ENCODE results near the gene MYO9A.

MYO9A gene, protein sequence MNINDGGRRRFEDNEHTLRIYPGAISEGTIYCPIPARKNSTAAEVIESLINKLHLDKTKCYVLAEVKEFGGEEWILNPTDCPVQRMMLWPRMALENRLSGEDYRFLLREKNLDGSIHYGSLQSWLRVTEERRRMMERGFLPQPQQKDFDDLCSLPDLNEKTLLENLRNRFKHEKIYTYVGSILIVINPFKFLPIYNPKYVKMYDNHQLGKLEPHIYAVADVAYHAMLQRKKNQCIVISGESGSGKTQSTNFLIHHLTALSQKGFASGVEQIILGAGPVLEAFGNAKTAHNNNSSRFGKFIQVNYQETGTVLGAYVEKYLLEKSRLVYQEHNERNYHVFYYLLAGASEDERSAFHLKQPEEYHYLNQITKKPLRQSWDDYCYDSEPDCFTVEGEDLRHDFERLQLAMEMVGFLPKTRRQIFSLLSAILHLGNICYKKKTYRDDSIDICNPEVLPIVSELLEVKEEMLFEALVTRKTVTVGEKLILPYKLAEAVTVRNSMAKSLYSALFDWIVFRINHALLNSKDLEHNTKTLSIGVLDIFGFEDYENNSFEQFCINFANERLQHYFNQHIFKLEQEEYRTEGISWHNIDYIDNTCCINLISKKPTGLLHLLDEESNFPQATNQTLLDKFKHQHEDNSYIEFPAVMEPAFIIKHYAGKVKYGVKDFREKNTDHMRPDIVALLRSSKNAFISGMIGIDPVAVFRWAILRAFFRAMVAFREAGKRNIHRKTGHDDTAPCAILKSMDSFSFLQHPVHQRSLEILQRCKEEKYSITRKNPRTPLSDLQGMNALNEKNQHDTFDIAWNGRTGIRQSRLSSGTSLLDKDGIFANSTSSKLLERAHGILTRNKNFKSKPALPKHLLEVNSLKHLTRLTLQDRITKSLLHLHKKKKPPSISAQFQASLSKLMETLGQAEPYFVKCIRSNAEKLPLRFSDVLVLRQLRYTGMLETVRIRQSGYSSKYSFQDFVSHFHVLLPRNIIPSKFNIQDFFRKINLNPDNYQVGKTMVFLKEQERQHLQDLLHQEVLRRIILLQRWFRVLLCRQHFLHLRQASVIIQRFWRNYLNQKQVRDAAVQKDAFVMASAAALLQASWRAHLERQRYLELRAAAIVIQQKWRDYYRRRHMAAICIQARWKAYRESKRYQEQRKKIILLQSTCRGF (N-terminal part only)

DNA sequence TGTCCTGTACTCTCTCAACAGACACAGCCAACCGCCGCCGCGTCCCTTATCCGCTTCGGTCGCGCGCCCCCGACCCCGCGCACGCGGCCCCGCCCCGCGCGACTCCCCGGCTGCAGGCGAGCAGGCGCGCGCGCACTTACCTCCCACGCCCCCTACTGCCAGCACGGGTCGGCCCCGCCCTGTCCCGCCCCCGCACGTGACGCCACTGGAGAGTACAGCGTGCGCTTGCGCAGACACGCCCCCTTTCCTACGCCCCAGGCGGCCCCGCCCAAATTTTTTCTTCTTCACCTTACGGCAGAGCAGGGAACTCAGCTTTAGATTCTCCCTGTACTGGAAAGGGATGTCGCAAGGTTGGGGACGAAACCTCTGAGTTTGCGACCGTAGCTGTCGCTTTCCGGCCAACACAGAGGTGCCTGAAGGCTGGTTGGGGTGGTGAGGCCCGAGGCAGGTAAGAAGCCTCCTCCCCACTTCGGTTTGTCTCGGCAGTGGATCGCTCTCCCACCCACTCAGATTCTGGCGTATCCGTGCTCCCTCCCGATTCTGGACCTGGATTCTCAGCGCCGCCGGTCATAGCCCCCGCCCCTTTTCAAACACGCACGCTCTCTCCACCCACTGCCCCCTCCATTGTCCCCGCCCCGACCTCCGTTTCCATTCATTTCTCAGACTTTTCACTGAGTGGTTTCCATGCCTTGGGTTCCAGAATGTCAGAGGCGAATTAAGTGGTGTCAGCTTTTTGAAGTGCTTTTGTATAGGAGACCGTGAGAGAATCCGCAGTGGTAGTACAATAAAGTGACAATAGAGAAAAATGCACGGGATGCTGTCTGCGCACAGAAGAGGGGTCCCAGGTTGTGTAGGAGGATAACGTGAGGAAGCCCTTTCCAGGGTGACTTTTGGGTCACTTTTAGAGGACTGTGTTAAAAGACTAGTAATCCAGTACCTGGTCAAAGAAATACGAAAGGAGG lies at the start of gene MYO9A, which contains the start of gene SENP8:
TSS of gene MYO9A (minus strand) at position 134 of the 962 bp plus-strand sequence. CDS start 71,587 bp downstream, outside the sequence.
TSS of gene SENP8 (plus strand) at position 387 of the 962 bp plus-strand sequence. CDS start 21,221 bp downstream, outside the sequence.
- peak; percentile 97 to 99 for DNase-seq

DNA sequence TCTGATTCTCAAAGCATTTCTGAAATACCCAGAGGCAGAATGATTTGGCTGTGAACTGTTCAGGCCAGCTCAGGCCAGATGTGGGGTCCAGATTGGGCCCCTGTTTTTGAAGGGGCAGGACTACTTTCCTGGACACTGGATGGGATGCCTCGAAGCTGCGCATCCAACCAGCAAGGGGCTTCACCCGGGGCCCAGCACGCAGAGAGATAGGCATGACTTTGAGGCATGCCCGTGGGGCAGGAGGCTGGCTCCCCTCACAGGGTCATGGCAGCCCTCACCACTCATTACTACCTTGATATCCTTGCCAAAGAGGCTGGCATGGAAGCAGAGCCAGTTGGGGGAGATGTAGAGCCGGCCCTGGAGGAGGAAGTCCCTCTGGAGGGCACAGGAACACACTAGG lies 49.5 kb upstream of the MYO9A start:
- no peak for DNase-seq

DNA sequence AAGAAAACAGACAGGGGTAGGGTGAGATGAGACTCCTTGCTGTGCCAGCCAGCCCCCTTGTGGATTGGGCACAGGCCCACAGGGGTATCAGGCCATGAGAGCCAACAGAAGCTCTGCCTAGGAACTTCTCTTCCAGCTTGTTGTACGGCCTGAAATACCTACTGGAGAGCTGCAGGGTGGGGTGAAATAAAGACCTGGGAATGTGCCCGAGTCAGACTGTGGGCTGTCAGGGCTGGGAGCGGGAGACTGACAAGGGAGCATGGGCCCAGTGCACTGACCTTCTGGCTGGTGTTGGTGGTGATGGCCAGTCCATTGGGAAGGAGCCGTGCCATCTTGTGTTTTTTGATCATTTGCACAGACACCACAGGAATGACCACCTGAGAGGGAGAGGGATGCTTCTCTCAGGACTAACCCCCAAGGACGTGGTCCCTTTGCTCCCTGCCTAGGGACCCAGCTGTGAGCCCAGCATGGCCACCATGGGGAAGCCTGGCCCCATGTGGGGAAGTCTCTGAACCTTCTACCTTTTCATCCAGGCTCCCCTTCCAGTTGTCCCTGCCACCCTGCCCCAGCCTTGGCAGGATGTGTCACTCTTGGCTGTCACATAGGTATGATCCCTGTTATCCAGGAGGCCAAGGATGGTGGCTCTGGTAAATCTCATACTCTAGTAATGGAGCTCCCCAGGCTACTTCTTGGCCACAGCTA lies 48.9 kb upstream of the MYO9A start:
- no peak for DNase-seq

DNA sequence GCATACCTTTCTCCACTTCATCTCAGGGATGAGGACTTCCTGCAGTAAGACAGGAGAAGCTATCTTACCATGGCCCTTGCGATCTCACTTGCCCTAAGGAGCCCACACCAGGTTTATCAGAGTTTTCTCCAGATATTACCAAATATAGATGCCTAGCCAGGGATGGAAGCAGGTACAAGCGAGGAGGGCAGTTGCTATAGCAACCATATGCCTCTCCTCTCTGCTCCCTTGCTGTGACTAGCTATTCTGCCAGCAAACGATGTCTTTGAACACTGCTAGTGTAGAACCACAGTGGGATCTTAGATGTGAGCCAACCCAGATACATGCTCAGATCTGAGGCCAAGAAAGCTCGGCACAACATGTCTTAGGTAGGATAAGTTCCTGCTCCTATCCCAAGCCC lies 45.8 kb upstream of the MYO9A start:
- no peak for DNase-seq

DNA sequence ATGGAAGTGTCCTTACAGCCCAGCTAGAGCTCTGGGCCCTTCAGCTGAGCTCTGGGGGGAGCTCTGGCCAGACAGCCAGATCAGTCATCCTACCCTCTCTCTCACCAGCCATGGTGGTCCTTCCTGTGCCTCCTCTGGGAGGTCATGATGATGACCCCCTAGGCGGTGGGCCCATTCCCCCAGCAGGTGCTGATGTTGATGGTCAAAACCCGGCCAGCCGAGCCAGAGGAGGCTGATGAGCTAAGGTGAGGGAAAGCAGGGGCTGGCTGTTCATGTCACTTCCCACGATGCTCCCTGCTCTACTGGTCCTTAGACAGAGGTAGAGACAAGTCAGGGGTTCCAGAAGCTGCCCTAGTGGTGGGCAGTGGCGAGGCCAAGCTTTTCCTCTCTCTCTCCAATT lies 44.6 kb upstream of the MYO9A start:
- DNase-seq = no peak

DNA sequence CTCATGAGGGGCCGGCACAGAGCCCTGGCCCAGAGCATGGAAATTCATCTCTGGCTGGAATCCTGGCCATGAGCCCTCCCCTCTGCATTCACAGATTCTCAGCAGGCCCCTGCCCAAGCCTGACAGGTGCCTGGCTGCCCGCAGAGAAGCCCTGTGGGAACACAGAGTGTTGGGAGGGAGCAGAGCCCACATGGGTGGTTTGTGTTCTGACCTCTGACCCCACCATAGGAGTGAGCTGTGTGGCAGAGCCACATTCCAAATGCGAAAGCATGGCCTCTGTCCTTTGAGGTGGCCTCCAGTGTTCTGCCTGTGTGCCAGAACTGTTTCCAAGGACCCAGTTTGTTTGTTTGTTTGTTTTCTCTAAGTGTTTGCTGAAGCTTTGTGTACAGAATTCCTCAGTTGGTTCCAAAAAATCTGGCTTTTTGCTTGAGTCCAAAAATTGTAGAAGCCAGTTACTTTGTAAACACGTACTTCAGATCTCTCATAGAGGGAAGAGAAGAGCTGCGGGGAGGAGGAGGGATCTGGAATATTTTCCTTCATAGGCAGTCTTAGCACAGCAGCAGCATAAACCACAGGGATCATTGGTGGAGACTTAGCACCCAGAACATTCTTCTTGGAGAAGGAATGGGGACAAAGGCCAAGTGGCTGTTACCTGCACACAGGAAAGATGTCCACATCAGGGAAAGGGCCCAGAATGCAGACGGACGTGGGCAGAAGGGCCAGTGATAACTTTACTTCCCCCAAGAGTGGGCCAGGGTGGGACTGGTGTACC lies 43.6 kb upstream of the MYO9A start:
- no peak for DNase-seq

DNA sequence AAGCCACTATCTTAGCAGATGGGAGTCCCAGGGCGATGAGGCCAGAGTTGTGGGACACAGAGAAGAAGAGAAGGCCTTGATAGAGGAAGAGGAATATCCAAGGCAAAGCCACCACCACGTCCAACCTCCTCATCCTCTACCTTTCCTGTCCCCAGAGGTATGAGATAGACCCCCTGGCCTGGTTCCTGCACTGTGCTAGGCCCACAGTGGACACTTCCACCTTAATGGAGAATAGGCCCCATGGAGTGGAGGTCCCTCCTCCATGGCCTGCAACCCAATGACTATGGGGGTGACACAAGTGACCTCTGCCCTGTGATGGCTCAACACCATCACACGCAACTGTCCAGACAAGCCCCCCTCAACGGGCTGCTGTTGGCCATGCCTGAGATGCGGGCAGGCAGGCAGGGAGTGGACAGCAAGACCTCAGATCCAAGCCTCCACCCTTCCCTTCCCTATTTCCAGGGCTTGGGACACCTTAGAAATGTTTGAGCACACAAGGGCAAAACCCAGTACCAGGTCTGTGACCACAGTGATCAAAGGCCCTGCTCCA lies 42.8 kb upstream of the MYO9A start:
- no peak for DNase-seq

DNA sequence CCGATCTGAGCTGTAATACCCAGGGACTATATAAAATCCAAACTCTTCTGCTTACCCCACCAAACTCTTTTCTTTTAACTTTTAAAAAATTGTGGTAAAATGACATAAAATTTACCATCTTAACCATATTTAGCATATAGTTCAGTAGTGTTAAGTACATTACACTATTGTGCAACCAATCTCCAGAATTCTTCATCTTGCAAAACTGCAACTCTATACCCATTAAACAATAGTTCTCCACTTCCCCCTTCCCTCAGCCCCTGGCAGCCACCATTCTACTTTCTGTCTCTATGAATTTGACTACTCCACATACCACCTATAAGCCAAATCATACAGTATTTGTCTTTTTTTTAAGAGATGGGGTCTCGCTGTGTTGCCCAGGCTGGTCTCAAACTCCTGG lies 39.0 kb upstream of the MYO9A start:
- DNase-seq = no peak

DNA sequence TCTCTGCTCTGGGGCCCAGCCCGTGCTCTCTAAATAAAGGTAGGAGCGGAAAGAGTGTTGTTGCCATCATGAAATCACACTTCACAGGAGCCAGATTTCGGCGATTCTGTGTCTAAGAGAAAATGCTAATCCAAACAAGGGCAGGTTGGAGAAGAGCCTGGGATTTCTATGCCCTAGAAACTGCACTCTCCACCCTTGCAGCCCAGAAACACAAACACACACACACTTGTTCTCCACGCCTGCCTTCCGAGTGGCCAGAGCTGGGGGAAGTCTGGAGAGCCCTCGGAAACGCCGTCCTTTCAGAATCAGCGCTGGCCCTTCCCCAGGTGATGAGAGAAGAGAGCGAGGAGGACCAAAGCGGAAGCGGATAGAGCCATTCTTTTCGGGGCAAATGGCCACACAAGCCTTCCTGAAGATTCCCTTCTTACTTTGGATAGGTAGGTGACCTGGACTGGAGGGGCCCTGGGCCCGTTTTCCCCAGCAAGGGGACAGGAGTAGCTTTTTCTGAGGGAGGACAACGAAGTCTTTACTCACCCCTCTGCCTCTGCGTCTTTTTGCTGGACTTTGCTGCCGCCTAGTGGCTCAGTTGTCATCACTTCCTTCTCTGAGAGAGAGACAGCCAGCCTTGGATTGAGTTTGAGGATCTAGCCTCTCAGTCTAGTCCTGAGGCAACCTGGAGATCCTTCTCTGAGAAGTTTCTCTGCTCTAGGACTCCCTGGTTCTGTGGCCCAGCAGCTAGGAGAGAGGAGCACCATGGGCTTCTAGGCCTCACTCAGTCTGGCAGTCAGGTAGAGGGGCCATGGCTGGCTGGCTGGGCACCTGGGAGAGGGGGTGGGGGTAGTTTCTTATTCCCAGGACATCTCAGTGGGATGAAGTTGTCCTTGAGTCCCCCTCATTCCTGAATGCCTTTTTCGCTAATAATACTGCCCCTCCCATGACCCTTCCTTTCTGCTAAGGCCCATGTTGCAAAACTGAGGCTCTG lies 38.0 kb upstream of the MYO9A start:
- DNase-seq = peak; percentile 74 to 91

DNA sequence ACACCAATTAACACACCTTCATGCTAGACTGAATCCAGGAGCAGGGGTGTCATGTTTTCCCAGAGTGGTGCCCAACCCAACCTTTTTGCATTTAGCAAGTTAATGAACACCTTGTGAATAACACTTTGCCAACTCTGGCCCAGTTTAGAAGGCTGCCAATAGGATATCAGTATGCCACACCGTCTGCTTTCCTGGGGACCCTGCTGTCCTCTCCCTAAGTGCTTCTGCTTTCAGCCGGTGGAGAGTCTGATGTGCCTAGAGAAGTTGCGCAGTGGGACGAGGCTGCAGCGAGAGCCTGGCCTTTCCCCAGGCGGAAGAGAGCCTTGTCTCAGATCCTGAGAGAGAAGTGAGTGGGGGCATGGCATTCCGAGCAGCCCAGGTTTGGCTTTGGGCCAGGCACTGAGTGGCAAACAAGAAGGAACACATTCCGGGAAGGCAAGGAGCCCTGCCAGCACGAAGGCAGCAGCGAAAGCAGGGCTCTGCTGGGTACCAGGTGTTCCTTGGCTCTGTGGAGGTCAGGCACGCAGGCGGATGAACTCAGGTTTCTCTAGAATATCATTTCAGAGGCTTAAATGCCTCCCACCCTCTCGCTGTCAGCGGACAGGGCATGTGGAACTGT lies 37.2 kb upstream of the MYO9A start:
- DNase-seq = peak; percentile 2 to 68

DNA sequence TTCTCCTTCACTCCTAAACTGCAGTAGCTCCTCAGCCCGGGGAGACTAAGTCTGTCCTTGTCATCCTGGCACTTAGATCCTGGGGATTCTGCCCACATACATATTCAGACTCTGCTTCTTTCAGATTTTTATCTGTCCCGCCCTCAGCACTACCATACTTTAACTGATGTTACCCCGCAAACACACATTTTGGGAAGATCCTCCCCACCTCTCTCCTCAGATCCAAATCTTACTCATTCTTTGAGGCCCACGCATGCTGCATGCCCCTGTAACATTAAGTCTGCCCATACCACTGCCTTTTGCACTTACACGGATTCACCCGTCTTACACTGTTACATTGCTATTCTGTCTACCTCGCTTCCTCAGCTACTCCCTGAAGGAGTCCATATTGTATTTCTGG lies 36.4 kb upstream of the MYO9A start:
- no peak for DNase-seq

DNA sequence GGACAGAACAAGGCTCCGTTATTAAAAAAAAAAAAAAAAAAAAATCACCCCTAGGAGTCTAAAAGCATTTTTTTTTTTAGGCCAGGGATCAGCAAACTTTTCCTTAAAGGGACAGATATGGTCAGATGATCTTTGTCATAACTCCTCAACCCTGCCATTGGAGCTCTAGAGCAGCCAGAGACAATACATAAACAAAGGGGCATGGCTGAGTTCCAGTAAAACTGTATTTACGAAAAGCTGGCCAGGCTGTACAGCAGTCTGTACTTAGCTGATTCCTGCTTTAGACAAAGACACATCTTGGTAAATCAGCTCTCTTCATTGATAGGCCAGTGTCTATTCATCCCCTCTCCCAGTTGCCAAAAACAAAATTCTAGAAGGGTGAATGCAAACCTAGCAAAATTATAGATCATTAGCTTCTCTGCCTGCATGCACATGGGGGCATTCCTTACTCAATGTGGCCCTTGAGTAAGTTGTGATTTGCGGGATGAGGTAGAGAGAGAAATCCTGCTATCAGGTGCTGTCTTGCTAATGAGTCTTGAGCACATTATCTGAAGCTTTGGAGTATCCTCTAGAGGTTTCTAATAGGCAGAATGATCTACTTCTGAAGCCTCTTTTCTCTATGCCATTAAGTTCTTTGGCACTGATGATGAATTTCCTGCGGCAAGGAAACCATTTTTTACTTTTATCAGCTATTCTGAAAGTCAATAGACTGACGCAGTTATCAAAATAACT lies 35.5 kb upstream of the MYO9A start:
- no peak for DNase-seq

DNA sequence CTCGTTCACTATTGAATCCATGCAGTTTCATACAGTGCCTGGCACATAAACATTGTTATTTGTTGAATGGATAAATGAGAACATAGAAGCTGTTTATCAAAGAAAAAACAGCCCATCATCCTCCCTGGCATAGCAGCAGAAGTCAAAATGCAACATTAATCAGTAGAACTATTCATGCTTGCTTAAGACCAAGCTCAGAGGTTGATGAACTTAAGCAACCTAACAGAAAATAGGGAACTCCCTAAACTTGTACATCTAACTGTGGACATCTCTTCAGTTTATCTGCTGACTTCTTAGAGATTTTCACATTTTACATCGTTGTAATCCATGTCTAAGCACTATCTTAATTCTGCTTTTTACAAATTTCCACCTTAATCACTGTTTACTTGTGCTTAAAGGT lies 29.5 kb upstream of the MYO9A start:
- DNase-seq = no peak

DNA sequence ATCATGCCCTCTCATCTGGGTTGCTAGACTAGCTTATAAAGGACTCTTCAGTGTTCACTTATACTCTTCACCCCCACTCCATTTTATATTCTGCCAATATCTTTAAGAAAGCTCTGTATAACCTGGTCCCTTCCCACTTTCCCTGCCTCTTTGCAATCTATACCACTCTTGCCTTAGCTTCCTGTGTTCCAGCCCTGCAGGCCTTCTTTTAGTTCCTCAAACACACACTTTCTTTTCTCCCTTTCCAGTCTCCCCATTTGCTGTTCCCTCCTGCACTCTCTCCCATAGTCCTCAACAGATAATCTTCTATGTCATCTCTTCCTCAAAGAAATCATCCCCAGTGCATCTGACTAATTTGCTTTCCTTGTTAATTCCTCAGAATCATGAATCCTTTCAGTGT lies 29.0 kb upstream of the MYO9A start:
- no peak for DNase-seq

DNA sequence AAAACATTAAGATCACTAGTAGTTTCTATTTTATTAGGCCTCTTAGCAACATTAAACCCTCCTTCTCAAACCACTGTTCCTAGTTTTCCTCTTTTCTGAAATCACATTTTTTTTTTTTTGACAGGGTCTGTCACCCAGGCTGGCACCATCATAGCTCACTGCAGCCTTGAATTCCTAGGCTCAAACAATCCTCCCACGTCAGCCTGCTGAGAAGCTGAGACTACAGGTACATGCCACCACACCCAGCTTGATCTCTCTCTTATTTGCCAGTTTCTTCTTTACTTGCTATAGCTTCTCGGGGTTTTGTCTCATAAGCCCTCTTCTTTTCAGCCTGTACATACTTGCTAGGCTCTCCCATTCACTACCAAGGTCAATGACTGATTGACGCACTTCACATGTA lies 28.3 kb upstream of the MYO9A start:
- no peak for DNase-seq

DNA sequence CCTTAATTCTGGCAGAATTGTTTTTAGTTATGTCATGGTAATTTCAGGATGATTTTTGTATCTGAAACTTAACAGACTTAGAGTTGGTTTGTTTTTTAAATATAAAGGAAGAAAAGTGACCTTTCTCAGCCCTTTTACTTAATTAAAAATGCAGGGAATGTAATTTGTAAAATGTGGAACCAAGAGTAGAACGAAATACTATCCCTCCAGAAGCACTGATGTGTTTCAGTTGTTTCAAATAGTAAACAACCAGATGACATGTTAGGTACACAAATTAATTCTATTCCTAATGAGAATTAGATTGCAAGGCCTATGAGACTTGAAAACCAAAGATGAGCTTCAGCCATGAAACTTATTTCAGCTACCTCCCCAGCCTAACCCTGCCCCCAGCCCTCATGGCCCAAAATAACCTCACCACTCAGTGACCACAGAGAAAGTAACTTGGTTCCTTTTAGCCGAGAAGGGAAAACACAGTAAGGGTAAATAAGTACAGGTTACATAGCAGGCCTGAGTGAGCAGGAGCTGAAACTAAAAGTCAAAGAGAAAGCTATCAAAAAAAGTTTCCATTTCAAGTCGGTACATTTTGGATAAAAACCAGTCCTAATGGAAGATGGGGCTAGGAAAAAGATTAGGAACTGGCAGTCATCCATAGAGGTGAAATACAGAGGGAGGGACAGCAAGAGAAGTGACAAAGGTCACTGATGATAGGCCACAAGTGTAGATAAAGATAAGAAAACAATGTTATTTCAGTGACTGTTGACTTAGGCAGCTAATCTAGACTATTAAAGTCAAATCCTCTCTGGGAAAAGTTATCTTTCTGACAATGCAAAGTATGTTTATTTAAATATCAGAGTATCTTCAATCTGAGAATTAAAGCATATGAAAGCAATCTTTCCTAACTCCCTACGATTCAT lies 23.5 kb upstream of the MYO9A start:
- no peak for DNase-seq

DNA sequence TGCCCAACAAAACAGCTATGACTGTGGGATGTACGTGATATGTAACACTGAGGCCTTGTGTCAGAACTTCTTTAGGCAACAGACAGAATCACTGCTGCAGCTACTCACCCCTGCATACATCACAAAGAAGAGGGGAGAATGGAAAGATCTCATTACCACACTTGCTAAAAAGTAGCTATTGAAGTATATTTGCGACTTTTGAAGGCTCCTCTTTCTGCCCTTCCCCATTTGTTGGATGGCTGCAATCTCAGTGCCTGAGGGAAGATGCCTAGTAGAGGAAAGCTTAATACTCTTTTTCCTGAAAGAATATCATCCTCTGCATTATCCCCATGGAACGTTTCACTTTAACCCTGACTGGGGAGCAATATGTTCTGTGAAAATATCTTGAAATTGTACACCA lies 22.1 kb upstream of the MYO9A start:
- DNase-seq = no peak

Data from NCI-H526 (cell line).